ENCODE data around the gene ARHGAP15. TPM values are rescaled to one million over a fixed set of nuclear protein-coding genes. Genes with fewer than 3 reads are reported as not detected.
A peak's percentile ranks its signal among the peaks of the same experiment; 100 is the strongest.

The ARHGAP15 gene
- total RNA-seq, 1 donor from 2014 or later: 5.4 TPM

GRCh38 chr2:143354050-143354750 lies 225.0 kb downstream of the ARHGAP15 start:
- intact Hi-C loops (cut with DNase I): no loop called here
- no peak for ATAC-seq (ENCODE audit: poor library complexity)
- no peak for DNase-seq

- ATAC-seq (ENCODE audit: poor library complexity) (no peak), DNase-seq (no peak)
- intact Hi-C loops (cut with DNase I): no loop called here
Observed at GRCh38 chr2:143355870-143356269, 226.7 kb downstream of the ARHGAP15 start.

GRCh38 chr2:143356336-143356735 lies 227.1 kb downstream of the ARHGAP15 start:
- DNase-seq (no peak), ATAC-seq (ENCODE audit: poor library complexity) (no peak)
- intact Hi-C loops (cut with DNase I): no loop called here

- DNase-seq: no peak
- no peak for ATAC-seq (ENCODE audit: poor library complexity)
- intact Hi-C loops (cut with DNase I): no loop called here
Observed at GRCh38 chr2:143356736-143357446, 227.7 kb downstream of the ARHGAP15 start.

- intact Hi-C loops (cut with DNase I): no loop called here
- ATAC-seq (ENCODE audit: poor library complexity) (no peak), DNase-seq (no peak)
Observed at GRCh38 chr2:143357966-143358365, 228.7 kb downstream of the ARHGAP15 start.

- no peak for DNase-seq
- ATAC-seq (ENCODE audit: poor library complexity): no peak
- intact Hi-C loops (cut with DNase I): no loop called here
Observed at GRCh38 chr2:143361346-143361745, 232.1 kb downstream of the ARHGAP15 start.

GRCh38 chr2:143371616-143372015 lies 242.4 kb downstream of the ARHGAP15 start:
- DNase-seq (no peak), ATAC-seq (ENCODE audit: poor library complexity) (no peak)
- intact Hi-C loops (cut with DNase I): no loop called here

- DNase-seq (no peak), ATAC-seq (ENCODE audit: poor library complexity) (no peak)
- intact Hi-C loops (cut with DNase I): no loop called here
Observed at GRCh38 chr2:143375384-143375880, 246.2 kb downstream of the ARHGAP15 start.

GRCh38 chr2:143378996-143379395 lies 249.8 kb downstream of the ARHGAP15 start:
- DNase-seq (no peak), ATAC-seq (ENCODE audit: poor library complexity) (no peak)
- intact Hi-C loops (cut with DNase I): no loop called here

- no peak for ATAC-seq (ENCODE audit: poor library complexity)
- intact Hi-C loops (cut with DNase I): no loop called here
- no peak for DNase-seq
Observed at GRCh38 chr2:143379955-143380354, 250.7 kb downstream of the ARHGAP15 start.

- intact Hi-C loops (cut with DNase I): no loop called here
- DNase-seq (no peak), ATAC-seq (ENCODE audit: poor library complexity) (no peak)
Observed at GRCh38 chr2:143382573-143382972, 253.4 kb downstream of the ARHGAP15 start.

- DNase-seq (no peak), ATAC-seq (ENCODE audit: poor library complexity) (no peak)
- intact Hi-C loops (cut with DNase I): no loop called here
Observed at GRCh38 chr2:143383016-143383415, 253.8 kb downstream of the ARHGAP15 start.

GRCh38 chr2:143384111-143384510 lies 254.9 kb downstream of the ARHGAP15 start:
- DNase-seq (no peak), ATAC-seq (ENCODE audit: poor library complexity) (no peak)
- intact Hi-C loops (cut with DNase I): no loop called here

- intact Hi-C loops (cut with DNase I): no loop called here
- no peak for DNase-seq
- no peak for ATAC-seq (ENCODE audit: poor library complexity)
Observed at GRCh38 chr2:143390171-143390570, 261.0 kb downstream of the ARHGAP15 start.

GRCh38 chr2:143392358-143392757 lies 263.1 kb downstream of the ARHGAP15 start:
- DNase-seq (no peak), ATAC-seq (ENCODE audit: poor library complexity) (no peak)
- intact Hi-C loops (cut with DNase I): no loop called here

GRCh38 chr2:143394062-143394461 lies 264.8 kb downstream of the ARHGAP15 start:
- no peak for ATAC-seq (ENCODE audit: poor library complexity)
- DNase-seq: no peak
- intact Hi-C loops (cut with DNase I): no loop called here

GRCh38 chr2:143397884-143398614 lies 268.8 kb downstream of the ARHGAP15 start:
- intact Hi-C loops (cut with DNase I): no loop called here
- DNase-seq (no peak), ATAC-seq (ENCODE audit: poor library complexity) (peak; percentile 46)

GRCh38 chr2:143398781-143399180 lies 269.6 kb downstream of the ARHGAP15 start:
- DNase-seq: no peak
- ATAC-seq (ENCODE audit: poor library complexity): no peak
- intact Hi-C loops (cut with DNase I): no loop called here

GRCh38 chr2:143399631-143400069 lies 270.4 kb downstream of the ARHGAP15 start:
- ATAC-seq (ENCODE audit: poor library complexity): no peak
- intact Hi-C loops (cut with DNase I): no loop called here
- DNase-seq: no peak

- intact Hi-C loops (cut with DNase I): no loop called here
- DNase-seq: no peak
- ATAC-seq (ENCODE audit: poor library complexity): no peak
Observed at GRCh38 chr2:143401861-143402260, 272.6 kb downstream of the ARHGAP15 start.

Measured in Right ventricle myocardium superior (tissue), 1 donor.